HG02885 (cell line): Measurements from ENCODE around the gene CAMSAP2.

ENCODE experiments used
- ATAC-seq: cut with Tn5 transposase; IDR thresholded peaks from one replicate; pipeline ENCODE4 v1.9.1; 2021; ENCODE audit warnings: mild to moderate bottlenecking; ENCODE audit not compliant: unreplicated experiment, poor library complexity

The CAMSAP2 gene

DNA sequence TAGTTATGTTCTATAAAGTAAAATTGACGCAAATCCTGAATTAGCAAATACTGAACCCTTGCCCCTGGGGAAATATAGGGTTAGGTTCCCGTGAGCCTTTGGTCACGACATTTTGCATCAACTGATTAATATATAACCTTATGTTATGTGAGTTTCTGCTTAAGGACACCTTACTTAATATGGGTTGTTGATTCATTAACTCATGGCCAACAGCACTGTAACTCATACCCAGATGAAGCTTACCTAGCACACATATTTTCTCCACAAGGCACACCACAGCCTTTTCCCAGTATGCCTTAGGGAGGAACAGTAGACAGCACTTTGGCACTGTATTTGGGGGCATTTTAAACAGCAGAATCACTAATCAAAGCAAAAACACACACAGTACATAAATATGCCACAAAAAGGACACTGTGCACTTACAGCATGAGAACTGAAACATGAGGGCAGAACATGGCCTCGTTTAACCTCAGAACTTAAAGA is 171.1 kb downstream of the CAMSAP2 start:
- ATAC-seq = no peak
